Activated T-cell treated with anti-CD3 and anti-CD28 coated beads, Interleukin-2, amount 50 U/mL, for 72 hours (primary cell): ENCODE results near the gene TMCC2. TPM values are rescaled to one million over a fixed set of nuclear protein-coding genes. Genes with fewer than 3 reads are reported as not detected.
"Not testable (repeated sequence)": the region's sequence is repeated elsewhere in the genome, so short reads cannot be mapped to it uniquely, and the experiment has no call there.

ENCODE experiments used
- ATAC-seq, 2 donors: fragments of 150-1000 bp; cut with Tn5 transposase; replicated peaks in 1 of 2; 2 replicates each; pipeline ENCODE4 v1.10.0; 2021; ENCODE audit warnings: moderate library complexity in 2 of 2, mild to moderate bottlenecking in 1 of 2
- DNase-seq, 2 donors: peaks; one replicate each; pipeline ENCODE4 v3.0.0; 2021 to 2022; ENCODE audit warnings: mixed read lengths in 1 of 2
- H3K27ac Mint-ChIP-seq: one replicate; pipeline ENCODE4 v1.8.0; 2022; ENCODE audit warnings: mild to moderate bottlenecking, moderate library complexity, mixed read lengths
- H3K27me3 Mint-ChIP-seq: one replicate; pipeline ENCODE4 v1.8.0; 2022; ENCODE audit warnings: low read depth, mixed read lengths
- H3K36me3 Mint-ChIP-seq, 2 donors: one replicate each; pipeline ENCODE4 v1.8.0; 2022; ENCODE audit warnings: mixed read lengths in 2 of 2, mild to moderate bottlenecking in 1 of 2; ENCODE audit not compliant: insufficient read depth in 2 of 2
- H3K4me1 Mint-ChIP-seq: one replicate; pipeline ENCODE4 v1.8.0; 2022; ENCODE audit warnings: low read depth, mixed read lengths
- H3K4me3 Mint-ChIP-seq, 2 donors: one replicate each; pipeline ENCODE4 v1.8.0; 2022; ENCODE audit warnings: mild to moderate bottlenecking in 2 of 2, mixed read lengths in 2 of 2, moderate library complexity in 2 of 2
- H3K9me3 Mint-ChIP-seq, 2 donors: one replicate each; pipeline ENCODE4 v1.8.0; 2022; ENCODE audit warnings: mixed read lengths in 2 of 2
- total RNA-seq, 2 donors: library from RNA; stranded (reverse); gene quantifications; one replicate each; pipeline ENCODE4 v1.2.3, GENCODE V29; 2022

Gene TMCC2
- total RNA-seq, 2 donors from 2014 or later: 4.5 to 5.8 TPM

GRCh38 chr1:205224736-205225135, 3.0 kb upstream of the TMCC2 start:
- ATAC-seq (no peak), DNase-seq (no peak)
- no peaks in the 10 kb centered on the region for H3K9me3 Mint-ChIP-seq
- peaks cover 23% of the 10 kb centered on the region for H3K27me3 Mint-ChIP-seq
- peaks cover 24% of the 10 kb centered on the region for H3K4me1 Mint-ChIP-seq
- H3K4me3 Mint-ChIP-seq: no peak overlapping the region
- peaks cover 0 to 2% of the 10 kb centered on the region in 2 donors for H3K36me3 Mint-ChIP-seq
- H3K27ac Mint-ChIP-seq: no peak overlapping the region

- no peak for DNase-seq
- H3K27ac Mint-ChIP-seq: no peak overlapping the region
- peaks cover 23% of the 10 kb centered on the region for H3K27me3 Mint-ChIP-seq
- peak overlapping the region in 1 of 2 donors; percentile 4 for H3K4me3 Mint-ChIP-seq
- H3K36me3 Mint-ChIP-seq: peaks cover 0 to 2% of the 10 kb centered on the region in 2 donors
- H3K4me1 Mint-ChIP-seq: peaks cover 38% of the 10 kb centered on the region
- no peaks in the 10 kb centered on the region for H3K9me3 Mint-ChIP-seq
- ATAC-seq: no peak
Observed at GRCh38 chr1:205225901-205226765, 1.6 kb upstream of the TMCC2 start.

GRCh38 chr1:205226868-205227583, 720 bp upstream of the TMCC2 start:
- ATAC-seq: no peak
- Mint-ChIP-seq H3K27ac (peak overlapping the region; percentile 19), H3K4me1 (peaks cover 47% of the 10 kb centered on the region), H3K27me3 (peaks cover 23% of the 10 kb centered on the region), H3K9me3 (no peaks in the 10 kb centered on the region), H3K4me3 (peak overlapping the region; percentile 73 to 82), H3K36me3 (peaks cover 0 to 2% of the 10 kb centered on the region in 2 donors)
- DNase-seq: no peak

- peak in 1 of 2 donors; percentile 36 for ATAC-seq
- Mint-ChIP-seq H3K27ac (no peak overlapping the region), H3K9me3 (no peaks in the 10 kb centered on the region), H3K4me3 (peak overlapping the region; percentile 95), H3K36me3 (peaks cover 0 to 2% of the 10 kb centered on the region in 2 donors), H3K4me1 (peaks cover 58% of the 10 kb centered on the region), H3K27me3 (peaks cover 23% of the 10 kb centered on the region)
- peak in 1 of 2 donors; percentile 15 for DNase-seq
Observed at GRCh38 chr1:205228093-205228521, 361 bp downstream of the TMCC2 start.

GRCh38 chr1:205229399-205229871, 1.7 kb downstream of the TMCC2 start:
- peaks cover 0 to 2% of the 10 kb centered on the region in 2 donors for H3K36me3 Mint-ChIP-seq
- H3K27me3 Mint-ChIP-seq: peaks cover 23% of the 10 kb centered on the region
- ATAC-seq: peak; percentile 67 to 70
- peak overlapping the region; percentile 82 for H3K27ac Mint-ChIP-seq
- peaks cover 69% of the 10 kb centered on the region for H3K4me1 Mint-ChIP-seq
- DNase-seq: peak; percentile 71 to 78
- H3K9me3 Mint-ChIP-seq: no peaks in the 10 kb centered on the region
- peak overlapping the region; percentile 95 for H3K4me3 Mint-ChIP-seq

- H3K9me3 Mint-ChIP-seq: no peaks in the 10 kb centered on the region
- H3K27me3 Mint-ChIP-seq: peaks cover 20% of the 10 kb centered on the region
- no peak overlapping the region for H3K27ac Mint-ChIP-seq
- H3K36me3 Mint-ChIP-seq: peaks cover 0 to 2% of the 10 kb centered on the region in 2 donors
- H3K4me3 Mint-ChIP-seq: peak overlapping the region; percentile 95
- no peak for ATAC-seq
- DNase-seq: no peak
- H3K4me1 Mint-ChIP-seq: peaks cover 75% of the 10 kb centered on the region
Observed at GRCh38 chr1:205229916-205230700, 2.4 kb downstream of the TMCC2 start.

- H3K9me3 Mint-ChIP-seq: no peaks in the 10 kb centered on the region
- no peak overlapping the region for H3K27ac Mint-ChIP-seq
- peaks cover 0 to 2% of the 10 kb centered on the region in 2 donors for H3K36me3 Mint-ChIP-seq
- peaks cover 75% of the 10 kb centered on the region for H3K4me1 Mint-ChIP-seq
- ATAC-seq: no peak
- DNase-seq: no peak
- H3K4me3 Mint-ChIP-seq: peak overlapping the region in 1 of 2 donors; percentile 25
- peaks cover 14% of the 10 kb centered on the region for H3K27me3 Mint-ChIP-seq
Observed at GRCh38 chr1:205230982-205231381, 3.2 kb downstream of the TMCC2 start.

GRCh38 chr1:205232127-205232820, 4.5 kb downstream of the TMCC2 start:
- H3K36me3 Mint-ChIP-seq: peaks cover 0 to 2% of the 10 kb centered on the region in 2 donors
- peak overlapping the region; percentile 21 to 36 for H3K4me3 Mint-ChIP-seq
- peaks cover 1% of the 10 kb centered on the region for H3K27me3 Mint-ChIP-seq
- no peaks in the 10 kb centered on the region for H3K9me3 Mint-ChIP-seq
- H3K4me1 Mint-ChIP-seq: peaks cover 77% of the 10 kb centered on the region
- no peak overlapping the region for H3K27ac Mint-ChIP-seq
- DNase-seq (no peak), ATAC-seq (no peak)

GRCh38 chr1:205232945-205233397, 5.2 kb downstream of the TMCC2 start:
- Mint-ChIP-seq H3K27me3 (no peaks in the 10 kb centered on the region), H3K4me3 (peak overlapping the region; percentile 23 to 48), H3K4me1 (peaks cover 81% of the 10 kb centered on the region), H3K27ac (peak overlapping the region; percentile 50), H3K36me3 (peaks cover 0 to 2% of the 10 kb centered on the region in 2 donors), H3K9me3 (no peaks in the 10 kb centered on the region)
- no peak for DNase-seq
- ATAC-seq: peak; percentile 22 to 35

- H3K36me3 Mint-ChIP-seq, H3K27ac Mint-ChIP-seq: not testable (repeated sequence)
Observed at GRCh38 chr1:205233986-205234385, 6.2 kb downstream of the TMCC2 start.

GRCh38 chr1:205235951-205236350, 8.2 kb downstream of the TMCC2 start:
- Mint-ChIP-seq H3K36me3 (no peaks in the 10 kb centered on the region), H3K27me3 (no peaks in the 10 kb centered on the region), H3K4me1 (peaks cover 86% of the 10 kb centered on the region), H3K4me3 (no peak overlapping the region), H3K9me3 (no peaks in the 10 kb centered on the region), H3K27ac (no peak overlapping the region)
- no peak for ATAC-seq
- no peak for DNase-seq

More at GRCh38 chr1:205233986-205234385, 6.2 kb downstream of the TMCC2 start:
- H3K9me3 Mint-ChIP-seq, ATAC-seq, H3K4me3 Mint-ChIP-seq, H3K27me3 Mint-ChIP-seq, DNase-seq: not testable (repeated sequence)
- peaks cover 87% of the 10 kb centered on the region for H3K4me1 Mint-ChIP-seq

- Mint-ChIP-seq H3K27me3 (no peaks in the 10 kb centered on the region), H3K27ac (no peak overlapping the region), H3K36me3 (no peaks in the 10 kb centered on the region), H3K4me3 (peak overlapping the region in 1 of 2 donors; percentile 0), H3K9me3 (no peaks in the 10 kb centered on the region), H3K4me1 (peaks cover 80% of the 10 kb centered on the region)
- ATAC-seq (no peak), DNase-seq (no peak)
Observed at GRCh38 chr1:205236526-205236925, 8.8 kb downstream of the TMCC2 start.
